Skin epidermis (tissue), 12 donors: Measurements from ENCODE around the gene AACS.

Experiments used
- H3K27ac ChIP-seq, 21 experiments: fragments of 200-600 bp; sonication (generic) in 11 of 21; one replicate each; pipeline ENCODE4 v1.5.0; 2020; ENCODE audit warnings: mild to moderate bottlenecking in 3 of 21, inconsistent platforms in 2 of 21, moderate library complexity in 2 of 21
- H3K4me3 ChIP-seq, 7 experiments: fragments of 200-600 bp; sonication (generic) in 2 of 7; one replicate each; pipeline ENCODE4 v1.5.0; 2020; ENCODE audit warnings: inconsistent platforms in 2 of 7, mild to moderate bottlenecking in 2 of 7, moderate library complexity in 1 of 7

The AACS gene

GRCh38 chr12:125113789-125114188 is 48.6 kb downstream of the AACS start:
- no peak overlapping the region for H3K27ac ChIP-seq
- H3K4me3 ChIP-seq, result no peak overlapping the region

GRCh38 chr12:125114365-125115141 is 49.3 kb downstream of the AACS start:
- Histone ChIP-seq H3K27ac (no peak overlapping the region), H3K4me3 (no peak overlapping the region)

- no peak overlapping the region for H3K4me3 ChIP-seq
- H3K27ac ChIP-seq, result no peak overlapping the region
Measured at GRCh38 chr12:125120566-125120965, 55.3 kb downstream of the AACS start.

GRCh38 chr12:125121106-125121505 is 55.9 kb downstream of the AACS start:
- H3K27ac ChIP-seq, result no peak overlapping the region
- H3K4me3 ChIP-seq, result no peak overlapping the region

GRCh38 chr12:125122668-125123067 is 57.4 kb downstream of the AACS start:
- Histone ChIP-seq H3K4me3 (no peak overlapping the region), H3K27ac (no peak overlapping the region)

- no peak overlapping the region for H3K4me3 ChIP-seq
- H3K27ac ChIP-seq, result no peak overlapping the region
Measured at GRCh38 chr12:125124320-125124966, 59.2 kb downstream of the AACS start.

- Histone ChIP-seq H3K27ac (no peak overlapping the region), H3K4me3 (no peak overlapping the region)
Measured at GRCh38 chr12:125125271-125125670, 60.0 kb downstream of the AACS start.

- no peak overlapping the region for H3K27ac ChIP-seq
- no peak overlapping the region for H3K4me3 ChIP-seq
Measured at GRCh38 chr12:125128439-125129178, 63.4 kb downstream of the AACS start.

GRCh38 chr12:125129179-125129571 is 63.9 kb downstream of the AACS start:
- peak overlapping the region in 2 of 21 experiments; percentile 31 to 49 for H3K27ac ChIP-seq
- H3K4me3 ChIP-seq, result no peak overlapping the region

GRCh38 chr12:125129591-125130255 is 64.5 kb downstream of the AACS start:
- Histone ChIP-seq H3K4me3 (no peak overlapping the region), H3K27ac (peak overlapping the region in 1 of 21 experiments; percentile 49)

GRCh38 chr12:125131958-125132357 is 66.7 kb downstream of the AACS start:
- Histone ChIP-seq H3K4me3 (no peak overlapping the region), H3K27ac (no peak overlapping the region)

GRCh38 chr12:125132698-125133400 is 67.6 kb downstream of the AACS start:
- no peak overlapping the region for H3K4me3 ChIP-seq
- H3K27ac ChIP-seq, result no peak overlapping the region

- Histone ChIP-seq H3K27ac (no peak overlapping the region), H3K4me3 (no peak overlapping the region)
Measured at GRCh38 chr12:125133616-125134015, 68.4 kb downstream of the AACS start.

GRCh38 chr12:125134576-125134975 is 69.3 kb downstream of the AACS start:
- no peak overlapping the region for H3K4me3 ChIP-seq

GRCh38 chr12:125135906-125136305 is 70.7 kb downstream of the AACS start:
- H3K27ac ChIP-seq, result no peak overlapping the region
- no peak overlapping the region for H3K4me3 ChIP-seq

More at GRCh38 chr12:125134576-125134975, 69.3 kb downstream of the AACS start:
- no peak overlapping the region for H3K27ac ChIP-seq

GRCh38 chr12:125136702-125137101 is 71.5 kb downstream of the AACS start:
- Histone ChIP-seq H3K27ac (no peak overlapping the region), H3K4me3 (no peak overlapping the region)

- Histone ChIP-seq H3K4me3 (no peak overlapping the region), H3K27ac (no peak overlapping the region)
Measured at GRCh38 chr12:125137766-125138344, 72.6 kb downstream of the AACS start.

- Histone ChIP-seq H3K4me3 (no peak overlapping the region), H3K27ac (peak overlapping the region in 1 of 21 experiments; percentile 30)
Measured at GRCh38 chr12:125140279-125141209, 75.3 kb downstream of the AACS start.
